RKO (cell line): ENCODE measurements around the gene KRT15.
A peak's percentile ranks its signal among the peaks of the same experiment; 100 is the strongest.

Experiments used
- DNase-seq: peaks from one replicate; pipeline ENCODE4 v3.0.0-alpha.2; 2016; ENCODE audit warnings: low spot score

Gene KRT15

DNA sequence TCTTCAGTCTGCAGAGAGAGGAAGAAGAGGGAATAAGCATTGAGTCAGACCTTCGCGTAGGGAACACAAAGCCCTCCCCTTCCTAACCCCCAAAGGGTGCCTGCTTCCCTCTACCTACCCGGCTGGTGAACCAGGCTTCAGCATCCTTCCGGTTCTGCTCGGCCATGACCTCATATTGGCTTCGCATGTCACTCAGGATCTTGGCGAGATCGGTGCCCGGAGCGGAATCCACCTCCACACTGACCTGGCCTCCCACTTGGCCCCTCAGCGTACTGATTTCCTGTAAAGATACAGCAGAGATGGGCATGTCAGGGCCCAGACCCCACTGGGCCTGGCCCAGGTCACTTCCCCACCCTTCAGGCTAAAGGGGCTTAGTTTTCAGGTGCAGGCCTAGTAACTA, 5.6 kb upstream of the KRT15 start:
- no peak for DNase-seq

- DNase-seq: no peak
These were observed 5.1 kb upstream of the KRT15 start for GRCh38 chr17:41523787-41524186.

DNA sequence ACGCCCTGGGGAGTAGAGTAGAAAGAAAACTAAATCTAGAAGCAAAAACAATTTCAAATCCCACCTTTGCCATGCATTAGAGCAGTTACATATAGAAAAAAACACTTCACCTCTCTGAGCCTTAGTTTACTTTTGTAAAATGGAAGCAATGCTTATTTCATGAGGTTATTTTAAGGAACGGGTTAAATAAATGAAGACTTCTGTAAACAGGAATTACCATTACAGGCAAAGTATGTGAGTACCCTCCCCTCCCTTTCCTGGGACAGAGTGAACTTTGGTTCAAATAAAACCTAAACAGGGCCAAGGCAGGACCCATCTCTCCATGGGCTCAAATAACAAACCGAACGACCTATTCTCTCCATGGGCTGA, 4.5 kb upstream of the KRT15 start:
- DNase-seq: no peak

DNA sequence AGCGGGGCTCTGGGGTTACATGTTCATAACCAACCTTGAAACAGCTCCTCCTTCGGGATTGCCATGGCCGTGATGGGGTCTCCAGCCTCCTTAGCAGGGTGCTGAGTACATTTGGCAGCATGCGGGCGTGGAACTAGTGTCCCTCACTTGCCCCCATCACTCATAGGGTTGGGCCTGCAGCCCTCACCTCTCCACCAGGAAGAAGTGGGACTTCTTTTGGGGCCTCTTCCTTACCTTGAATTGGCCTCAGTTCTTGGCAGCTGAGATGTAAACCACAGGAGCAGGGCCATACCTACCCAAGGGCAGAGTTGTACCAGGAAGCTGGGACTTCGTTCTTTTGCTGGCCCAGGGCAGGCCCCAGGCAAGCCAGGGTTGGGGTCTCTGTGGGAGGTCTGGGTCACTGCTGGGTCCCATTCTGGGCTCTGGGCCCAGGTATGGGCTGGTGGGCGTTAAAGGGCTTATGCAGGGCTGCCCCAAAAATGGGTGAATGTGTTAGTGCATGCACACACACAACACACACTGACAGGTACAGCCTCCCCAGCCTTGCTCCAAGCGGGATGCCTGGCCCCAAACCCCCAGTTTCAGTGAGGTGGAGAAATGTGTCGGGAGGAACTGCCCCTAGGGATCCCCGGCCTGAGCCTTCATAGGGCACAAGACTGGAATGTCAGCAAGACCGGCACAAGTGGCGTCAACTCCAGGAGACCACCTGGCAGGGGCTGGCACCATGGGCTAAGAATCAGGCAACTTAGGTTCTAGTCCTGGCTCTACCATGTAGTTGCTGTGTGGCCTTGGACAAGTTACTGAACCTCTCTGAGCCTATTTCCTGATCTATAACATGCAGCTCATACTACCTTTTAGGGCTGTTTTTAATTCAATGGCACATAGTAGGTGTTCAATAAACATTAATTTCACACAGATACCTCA, 3.9 kb upstream of the KRT15 start:
- DNase-seq: no peak

- peak; percentile 88 for DNase-seq
These were observed 3.0 kb upstream of the KRT15 start for GRCh38 chr17:41521574-41522261.

- no peak for DNase-seq
These were observed 2.3 kb upstream of the KRT15 start for GRCh38 chr17:41520821-41521521.

DNA sequence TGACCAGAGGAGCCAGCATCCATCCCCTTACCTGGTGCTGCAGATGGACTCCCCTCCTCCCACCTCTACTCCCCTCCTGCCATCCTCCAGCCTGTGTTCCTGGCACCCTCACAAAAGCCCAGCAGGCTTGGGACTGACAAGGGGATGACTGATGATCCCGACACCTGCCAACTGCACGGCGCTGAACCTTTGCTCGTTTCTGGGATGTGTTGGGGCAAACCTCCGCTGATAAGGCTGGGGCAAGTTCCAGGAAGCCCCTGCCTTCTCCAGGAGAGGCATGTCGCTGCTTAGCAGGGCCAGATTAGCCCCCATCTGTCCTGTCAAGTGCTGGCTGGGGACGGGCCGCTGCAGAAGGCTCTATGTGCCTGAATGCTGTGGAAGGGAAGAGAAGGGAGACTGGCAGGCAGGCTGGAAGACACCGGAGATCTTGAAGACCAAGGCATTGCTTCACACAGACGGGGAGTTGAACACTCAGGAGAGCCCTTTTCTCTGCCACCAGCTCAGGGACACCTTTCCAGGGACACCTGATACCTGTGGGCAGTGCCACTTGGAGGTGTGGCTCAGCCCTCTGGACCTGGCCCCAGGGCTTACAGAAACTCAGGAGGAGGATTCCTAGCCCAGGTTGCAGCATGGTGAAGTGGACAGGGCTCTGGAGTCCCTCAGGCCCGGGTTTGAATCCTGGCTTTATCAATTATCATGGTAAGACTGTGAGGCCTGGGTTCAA, 973 bp upstream of the KRT15 start:
- no peak for DNase-seq

DNA sequence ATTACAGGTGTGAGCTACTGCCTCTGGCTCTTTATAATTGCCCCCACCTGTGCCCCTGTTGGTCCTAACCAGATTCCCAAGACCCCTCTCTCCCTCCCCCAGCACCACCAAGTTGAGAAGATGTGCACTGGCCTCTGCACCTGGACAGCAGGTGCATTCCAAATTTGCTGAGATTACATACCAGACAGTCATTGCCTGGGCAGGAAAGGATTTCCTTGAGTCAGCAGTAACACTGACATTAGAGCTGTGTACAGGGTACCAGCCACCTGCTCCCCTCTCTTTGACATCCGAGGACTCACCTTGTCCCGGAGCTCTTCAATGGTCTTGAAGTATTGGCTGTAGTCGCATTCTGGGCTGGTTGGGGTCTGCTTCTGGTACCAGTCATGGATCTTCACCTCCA, 659 bp downstream of the KRT15 start:
- DNase-seq: no peak

DNA sequence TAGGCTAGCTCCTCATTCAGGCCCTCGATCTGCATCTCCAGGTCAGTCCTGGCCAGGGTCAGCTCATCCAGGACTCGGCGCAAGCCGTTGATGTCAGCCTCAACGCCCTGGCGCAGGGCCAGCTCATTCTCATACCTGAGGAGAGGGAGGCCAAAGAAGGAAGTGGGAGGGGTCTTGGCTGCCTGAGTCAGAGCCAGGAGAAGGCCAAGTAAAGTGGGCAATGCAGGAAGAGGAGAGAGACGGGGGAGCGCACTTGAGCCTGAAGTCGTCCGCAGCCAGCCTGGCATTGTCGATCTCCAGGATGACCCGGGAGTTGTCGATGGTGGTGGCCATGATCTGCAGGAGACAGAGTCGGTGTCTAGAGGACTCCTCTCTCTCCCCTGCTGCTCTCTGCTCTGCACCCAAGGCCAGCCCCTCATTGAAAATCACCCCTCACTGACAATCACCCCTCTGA, 1.8 kb downstream of the KRT15 start:
- no peak for DNase-seq

DNA sequence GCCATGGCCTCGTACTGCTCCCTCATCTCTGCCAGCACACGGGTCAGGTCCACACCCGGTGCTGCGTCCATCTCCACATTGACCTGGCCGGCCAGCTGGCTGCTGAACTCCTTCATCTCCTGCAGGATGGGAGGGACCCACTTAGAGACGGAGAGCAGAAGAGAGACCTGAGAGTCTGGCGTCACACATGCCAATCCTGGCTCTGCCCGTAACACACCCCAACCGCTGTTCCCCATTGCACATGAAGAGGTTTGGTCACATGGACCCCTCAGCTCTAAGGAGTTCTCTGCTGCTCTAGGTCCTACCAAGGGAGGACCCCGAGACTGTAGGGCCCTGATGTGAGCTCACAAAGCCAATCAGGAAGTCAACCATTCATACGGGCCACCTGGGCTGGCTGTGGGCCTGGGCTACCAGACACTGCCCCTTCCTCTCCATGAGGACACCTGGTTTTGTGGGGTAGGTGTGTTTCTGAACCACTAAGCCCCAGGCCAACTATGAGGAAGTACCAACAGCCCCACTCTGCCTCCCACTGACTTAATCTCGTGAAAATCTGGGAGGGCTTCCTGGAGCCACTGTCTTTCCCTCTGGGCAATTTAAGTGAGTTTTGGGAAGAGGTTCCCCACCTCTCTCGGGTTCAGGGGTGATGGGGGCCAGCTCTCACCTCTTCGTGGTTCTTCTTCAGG, 2.4 kb downstream of the KRT15 start:
- no peak for DNase-seq

GRCh38 chr17:41513168-41513547, 5.5 kb downstream of the KRT15 start:
- DNase-seq: no peak

DNA sequence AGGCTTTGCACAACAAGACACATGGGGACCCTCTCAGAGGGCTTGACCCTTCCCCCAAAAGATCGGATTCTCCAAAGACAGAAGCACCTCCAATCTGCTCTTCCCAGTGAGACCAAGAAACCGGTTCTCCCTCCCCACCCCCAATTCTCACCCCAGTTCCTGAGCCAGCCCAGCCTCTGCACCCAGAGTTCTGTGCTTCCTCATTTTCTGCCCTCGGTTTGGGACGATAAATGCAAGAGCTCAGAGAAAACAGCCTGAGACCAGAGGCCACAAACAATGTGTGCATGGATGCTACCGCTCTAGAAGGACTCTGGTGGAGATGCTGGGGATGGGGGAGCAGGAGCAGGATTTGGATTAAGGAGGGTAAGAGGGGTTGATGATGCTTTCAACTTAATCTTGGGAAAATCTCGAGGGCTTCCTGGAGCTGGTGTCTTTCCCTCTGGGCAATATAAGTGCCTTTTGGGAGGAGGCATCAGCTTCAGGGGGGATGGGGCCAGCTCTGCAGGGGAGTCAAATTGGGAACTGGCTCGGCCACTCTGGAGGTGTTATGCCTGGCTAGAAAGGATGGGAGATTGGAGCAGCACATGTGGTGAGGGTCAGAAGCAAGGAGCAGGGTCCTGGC, 6.0 kb downstream of the KRT15 start:
- DNase-seq: no peak

- no peak for DNase-seq
These were observed 7.0 kb downstream of the KRT15 start for GRCh38 chr17:41511716-41512115.

- DNase-seq: no peak
These were observed 7.6 kb downstream of the KRT15 start for GRCh38 chr17:41511116-41511515.

- no peak for DNase-seq
These were observed 8.2 kb downstream of the KRT15 start for GRCh38 chr17:41510251-41511065.

DNA sequence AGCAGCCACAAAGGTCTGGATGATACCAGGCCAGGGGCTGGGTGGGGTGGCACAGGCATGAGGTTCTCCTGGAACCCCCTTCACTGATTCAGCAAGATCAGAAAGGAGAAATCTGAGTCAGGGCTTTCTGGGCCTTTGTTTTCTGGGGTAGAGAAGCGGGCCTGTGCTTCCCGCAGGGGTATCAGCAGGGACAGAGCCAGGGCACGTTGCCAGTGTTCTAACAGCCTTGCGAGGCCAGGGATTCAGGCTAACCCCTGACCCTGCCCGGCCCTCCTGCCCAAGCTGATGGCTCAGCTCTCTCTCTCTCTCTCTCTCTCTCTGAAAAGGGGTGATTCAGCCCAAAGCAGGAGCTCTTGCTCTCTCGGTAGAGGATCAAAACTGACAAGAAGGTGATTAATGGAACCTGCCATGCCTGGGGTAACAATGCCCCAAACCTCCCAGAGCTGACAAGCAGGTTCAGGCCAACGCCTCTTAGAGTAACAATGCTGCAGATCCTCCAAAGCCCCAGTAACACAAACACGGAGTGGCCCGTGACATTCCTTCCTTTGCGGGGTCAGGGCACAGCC, 11.3 kb downstream of the KRT15 start:
- no peak for DNase-seq

DNA sequence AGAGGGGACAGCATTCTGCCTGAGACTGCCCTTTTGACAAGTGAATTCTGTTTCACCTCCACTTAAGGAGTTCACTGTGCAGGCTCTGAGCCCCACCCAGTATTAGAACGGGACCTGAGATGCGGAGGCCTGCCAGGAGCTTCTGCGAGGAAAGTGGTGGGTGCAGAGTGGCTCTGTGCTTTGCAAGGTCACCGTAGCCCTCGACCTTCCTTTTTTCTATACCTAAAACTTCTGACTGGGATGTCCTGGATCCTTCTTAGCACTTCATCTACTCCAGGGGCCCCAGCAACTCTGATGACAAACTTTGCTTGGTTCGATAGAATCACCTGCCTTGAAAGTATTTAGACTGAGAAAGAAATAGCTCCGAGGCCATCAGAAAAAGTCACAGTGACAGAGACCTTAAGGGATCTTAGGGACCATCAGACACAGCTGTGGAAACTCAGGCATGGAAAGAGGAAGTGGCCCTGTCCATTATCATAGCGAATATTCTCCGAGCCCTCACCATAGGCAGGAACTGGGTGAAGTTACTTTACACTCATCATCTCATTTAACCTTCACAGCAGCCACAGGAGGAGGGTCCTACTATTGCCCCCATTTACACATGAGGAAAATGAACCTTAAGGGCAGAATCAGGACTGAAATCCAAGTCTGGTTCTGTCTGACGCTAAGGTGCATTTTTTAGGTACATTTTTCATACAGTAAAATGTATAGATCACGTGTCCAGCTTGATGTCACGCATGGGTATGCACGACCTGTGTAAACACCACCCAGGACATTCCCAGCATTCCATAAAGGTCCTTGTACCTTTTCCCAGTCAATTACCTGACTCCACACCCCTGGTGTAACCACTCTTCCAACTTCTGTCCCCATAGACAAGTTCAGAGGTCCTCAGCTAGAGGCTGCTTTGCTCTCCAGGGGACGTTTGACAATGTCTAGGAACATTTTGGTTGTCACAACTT, 12.6 kb downstream of the KRT15 start:
- DNase-seq: no peak

DNA sequence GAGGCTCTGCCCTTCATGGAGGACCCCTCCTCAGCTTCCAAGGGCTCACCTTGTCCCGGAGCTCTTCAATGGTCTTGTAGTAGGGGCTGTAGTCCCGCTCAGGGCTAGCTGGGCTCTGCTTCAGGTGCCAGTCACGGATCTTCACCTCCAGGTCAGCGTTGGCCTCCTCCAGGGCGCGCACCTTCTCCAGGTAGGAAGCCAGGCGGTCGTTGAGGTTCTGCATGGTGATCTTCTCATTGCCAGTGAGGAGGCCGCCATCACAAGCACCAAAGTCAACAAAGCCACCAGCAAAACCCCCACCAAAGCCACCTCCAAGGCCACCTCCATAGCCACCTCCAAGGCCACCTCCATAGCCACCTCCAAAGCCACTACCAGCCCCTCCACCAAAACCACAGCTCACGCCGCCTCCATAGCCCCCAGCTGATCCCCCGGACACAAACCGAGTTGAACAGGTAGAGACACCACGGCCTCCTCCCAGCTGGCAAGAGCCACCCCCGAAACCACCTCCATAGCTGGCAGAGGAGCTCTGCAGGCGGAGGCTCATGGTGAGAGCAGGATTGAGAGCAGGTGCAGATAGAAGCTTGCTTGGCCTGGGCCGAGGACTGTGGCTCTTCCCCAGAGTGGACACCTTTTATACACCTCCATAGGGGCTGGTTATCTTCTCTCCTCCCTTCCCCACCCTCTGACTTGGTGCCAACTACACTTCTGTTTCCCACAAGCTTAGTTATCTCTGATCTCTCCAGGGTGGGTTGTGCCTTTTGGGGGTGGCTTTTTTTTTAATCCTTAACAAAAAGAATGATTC, 13.5 kb downstream of the KRT15 start, which contains the start of gene KRT13:
Gene KRT13, minus strand, starts transcription at position 606 of the 802 bp plus-strand sequence. Its CDS starts 62 bp downstream, at position 544.
- no peak for DNase-seq
